HuH-7 (cell line): ENCODE measurements around the gene KIAA1755.

Experiments
- DNase-seq: peaks from one replicate; pipeline ENCODE4 v3.0.0; 2011; ENCODE audit warnings: low spot score

KIAA1755 gene

DNA sequence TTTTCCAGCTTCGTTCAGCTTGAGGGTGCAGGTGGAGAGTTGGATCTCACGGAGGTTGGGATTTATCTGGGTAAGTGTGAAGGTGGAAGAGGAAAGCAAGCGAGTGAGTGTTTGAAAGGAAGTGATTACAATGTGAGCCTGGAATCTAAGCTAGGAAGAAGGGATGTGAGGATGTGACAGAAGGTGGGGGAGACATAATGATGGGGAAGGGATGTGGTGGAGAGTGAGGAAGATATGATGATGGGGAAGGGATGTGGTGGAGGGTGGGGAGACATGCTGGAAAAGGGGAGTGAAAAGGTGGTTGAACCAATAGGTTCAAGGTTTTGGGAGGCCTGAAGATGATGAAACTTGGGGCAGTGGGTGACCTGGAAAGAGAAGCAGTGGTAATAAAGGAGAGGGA lies 23.2 kb downstream of the KIAA1755 start:
- no peak for DNase-seq

DNA sequence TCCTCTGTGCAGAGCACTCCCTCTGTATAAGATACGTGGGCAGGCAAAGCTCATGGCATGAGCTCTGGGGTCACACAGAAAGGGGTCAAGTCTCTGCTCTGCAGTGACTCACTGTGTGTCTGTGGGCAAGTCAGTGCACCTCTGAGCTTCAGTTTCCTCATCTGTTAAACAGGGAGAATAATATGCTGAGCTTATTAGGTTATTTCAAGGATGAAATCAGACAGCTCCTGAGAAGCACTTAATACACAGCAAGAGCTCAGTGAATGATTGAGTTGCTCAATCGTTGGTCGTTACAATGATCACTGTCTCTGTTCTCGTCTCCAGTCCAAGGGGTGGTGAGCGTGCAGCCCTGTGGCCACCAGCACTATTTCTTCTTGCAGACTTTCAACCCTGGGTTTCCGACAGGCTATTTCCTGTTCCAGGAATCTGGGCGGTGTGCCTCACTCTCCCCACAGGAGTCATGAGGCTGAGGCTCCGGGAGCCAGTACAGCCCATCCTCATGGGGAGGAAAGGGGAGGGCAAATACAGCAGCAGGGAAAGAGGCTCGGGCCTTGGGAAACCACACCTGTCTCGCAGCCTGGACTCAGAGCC lies 28.9 kb downstream of the KIAA1755 start:
- no peak for DNase-seq

DNA sequence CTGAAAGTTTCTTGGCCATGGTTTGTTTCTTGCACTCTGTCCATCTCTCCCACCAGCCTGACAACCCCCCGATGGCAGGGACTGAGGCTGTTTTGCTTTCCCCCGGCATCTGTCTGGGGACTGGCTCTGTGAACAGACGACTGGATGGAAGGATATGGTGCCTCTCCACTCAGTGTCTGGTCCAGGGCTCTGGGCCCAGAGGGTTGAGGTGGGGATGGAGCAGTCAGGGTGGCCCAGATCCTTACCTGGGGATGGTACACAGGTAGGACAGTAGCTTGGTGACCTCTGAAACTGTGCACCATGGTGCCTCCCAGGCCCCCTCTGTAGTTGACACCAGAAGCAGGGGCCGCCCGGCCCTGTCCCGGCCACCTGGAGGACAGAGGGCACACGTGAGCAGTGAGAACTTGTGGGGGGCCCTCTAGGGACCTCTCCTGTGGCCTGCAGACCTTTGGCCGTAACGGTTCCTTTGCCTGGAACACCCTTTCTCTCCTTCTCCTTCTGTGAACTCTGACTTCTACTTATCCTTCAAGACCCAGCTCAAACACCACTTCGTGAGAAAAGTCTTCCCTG lies 29.5 kb downstream of the KIAA1755 start:
- DNase-seq: no peak

DNA sequence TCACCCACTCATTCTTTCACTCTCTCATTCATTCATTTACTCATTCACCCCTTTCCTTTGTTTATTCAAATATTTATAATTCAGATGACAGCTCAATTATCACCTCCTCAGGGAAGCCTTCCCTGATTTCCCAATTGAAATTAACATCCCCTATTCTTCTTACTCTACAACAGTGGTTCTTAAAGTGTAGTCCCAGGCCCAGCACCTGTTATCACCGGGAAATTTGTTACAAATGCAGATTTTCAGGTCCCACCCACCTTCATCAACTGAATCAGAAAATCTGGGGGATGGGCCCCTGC lies 30.3 kb downstream of the KIAA1755 start:
- no peak for DNase-seq

DNA sequence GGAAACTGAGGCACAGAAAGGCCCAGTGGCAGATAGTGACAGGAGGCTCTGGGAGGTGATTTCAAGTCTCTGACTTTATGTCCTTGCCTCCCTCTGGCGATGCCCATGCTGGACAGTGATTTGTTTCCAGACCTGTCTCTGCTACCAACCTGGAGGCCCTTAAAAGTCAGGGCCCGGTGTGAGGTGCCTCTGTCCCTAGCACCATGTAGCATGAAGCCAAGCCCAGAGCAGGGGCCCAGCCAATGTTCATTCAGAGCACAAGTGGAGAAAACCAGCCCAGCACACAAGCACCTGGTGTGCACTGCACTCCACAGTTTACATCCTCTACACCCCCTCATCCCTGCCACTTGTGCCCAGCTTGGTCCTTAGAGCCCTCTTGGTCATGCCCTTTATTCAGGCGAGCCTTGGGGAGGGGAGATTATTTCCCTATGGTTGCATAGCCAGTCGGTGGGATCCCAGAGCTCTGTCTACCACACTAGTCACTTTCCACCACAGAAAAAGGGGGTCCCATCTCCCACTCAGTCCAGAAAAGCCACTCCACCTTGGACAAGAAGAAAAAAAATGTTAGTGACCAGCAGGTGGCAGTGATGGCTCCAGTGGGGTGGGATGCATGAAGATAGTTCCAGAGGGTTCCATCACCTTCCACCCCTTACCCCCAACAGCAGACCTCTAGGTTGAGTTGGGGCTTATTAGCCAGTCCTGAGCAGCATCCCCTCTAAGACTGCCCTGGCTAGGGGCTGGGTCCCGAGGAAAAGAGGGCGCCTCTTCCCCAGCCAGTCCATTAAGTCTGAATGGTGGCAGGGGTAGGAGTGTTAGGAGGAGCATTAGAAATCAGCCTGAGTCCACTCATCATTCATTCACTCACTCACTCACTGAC lies 30.9 kb downstream of the KIAA1755 start:
- DNase-seq: peak; percentile 40

DNA sequence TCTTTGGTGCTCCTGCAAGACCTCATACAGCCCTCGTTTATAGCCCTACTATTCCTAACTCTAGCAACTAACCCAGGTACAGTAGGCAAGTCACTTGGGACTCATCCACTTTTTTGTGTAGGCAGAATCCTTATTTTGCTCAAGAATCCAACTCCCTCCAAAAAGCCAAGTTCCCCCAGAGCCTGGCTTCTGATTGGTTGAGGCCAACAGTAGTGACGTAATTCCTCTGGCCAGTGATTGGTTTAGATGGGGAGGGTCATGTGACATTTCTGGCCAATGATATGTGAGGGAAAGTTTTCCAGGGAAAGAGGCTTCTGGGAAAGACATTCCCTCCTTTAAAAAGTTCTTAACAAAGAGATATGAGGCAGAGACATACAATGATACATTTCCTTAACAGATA lies 32.1 kb downstream of the KIAA1755 start:
- no peak for DNase-seq

DNA sequence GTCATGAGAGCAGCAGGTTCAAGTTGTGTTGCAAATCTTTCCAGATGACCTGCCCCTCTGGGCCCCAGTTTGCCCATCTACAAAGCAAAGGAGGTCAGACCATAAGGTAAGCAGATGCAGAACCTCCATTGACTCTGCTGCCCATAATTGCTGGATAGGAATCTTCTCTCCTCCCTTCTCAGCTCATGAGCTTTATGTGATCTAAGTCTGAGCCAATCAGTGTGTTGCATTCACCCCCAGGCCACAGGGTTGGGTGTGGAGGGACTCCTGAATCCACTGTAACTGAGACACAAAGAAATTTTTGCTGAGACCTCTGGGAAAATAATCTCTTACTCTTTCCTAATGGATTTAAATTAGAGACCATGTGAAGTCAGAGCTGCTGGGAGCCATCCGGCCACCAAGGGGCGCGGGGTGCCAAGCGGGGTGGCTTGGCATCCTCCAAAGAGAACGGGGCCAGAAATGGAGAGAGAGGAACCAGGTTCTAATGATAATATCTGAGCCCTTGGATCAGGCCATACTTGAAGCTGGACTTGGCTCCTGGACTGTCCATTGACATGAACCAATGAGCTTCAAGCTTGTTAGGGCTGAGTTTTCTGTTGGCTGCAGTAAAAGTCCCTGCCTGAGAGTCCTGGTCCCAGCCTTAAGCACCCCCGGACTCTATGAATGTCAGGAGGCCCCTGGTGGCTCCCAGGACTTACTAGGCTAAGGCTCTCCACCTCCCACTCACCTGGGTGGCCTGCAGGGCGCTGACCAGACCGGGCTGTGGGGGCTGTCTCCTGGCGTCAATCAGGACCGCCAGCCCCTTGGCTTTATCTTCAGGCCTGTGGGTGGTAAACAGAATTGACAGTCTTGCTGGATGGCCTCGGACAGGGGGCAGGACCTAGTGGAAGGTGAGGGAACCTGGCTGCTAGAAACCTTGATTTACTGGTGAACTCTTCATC lies 32.8 kb downstream of the KIAA1755 start:
- no peak for DNase-seq

DNA sequence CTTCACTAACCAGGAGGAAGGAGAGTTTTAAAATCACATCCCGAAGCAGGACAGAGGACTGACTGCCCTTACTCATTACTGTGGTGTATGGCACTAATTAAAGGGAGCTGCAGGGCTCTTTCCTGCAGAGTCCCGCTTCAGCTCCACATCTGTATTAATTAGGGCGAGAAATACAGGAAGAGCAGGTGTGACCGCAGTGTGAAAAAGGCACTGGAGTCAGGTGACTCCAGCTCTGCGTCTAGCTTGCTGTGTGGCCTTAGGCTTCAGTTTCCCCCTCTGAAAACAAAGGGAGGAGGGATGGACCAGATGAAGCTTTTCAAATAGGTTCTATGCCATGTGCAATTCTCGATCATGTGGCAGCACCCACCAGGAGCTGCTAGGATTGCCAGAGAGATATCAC lies 34.0 kb downstream of the KIAA1755 start:
- no peak for DNase-seq

DNA sequence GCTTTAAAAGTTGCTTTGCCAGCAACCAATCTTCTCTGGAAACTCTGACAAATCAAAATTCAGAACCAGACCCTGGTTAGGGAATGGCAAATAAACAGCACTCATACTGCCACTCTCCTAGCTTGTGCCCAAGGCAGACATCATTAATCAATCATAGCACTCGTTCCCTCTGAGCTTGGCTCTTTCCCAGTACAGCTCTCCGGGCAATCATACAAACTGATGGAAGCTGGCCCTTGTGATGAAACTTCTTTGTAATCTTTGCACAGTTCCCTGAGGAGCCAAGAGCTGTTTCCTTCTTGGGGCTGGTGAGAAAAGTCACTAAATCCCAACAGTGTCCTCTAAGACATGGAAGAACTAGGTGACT lies 34.7 kb downstream of the KIAA1755 start:
- DNase-seq: no peak

DNA sequence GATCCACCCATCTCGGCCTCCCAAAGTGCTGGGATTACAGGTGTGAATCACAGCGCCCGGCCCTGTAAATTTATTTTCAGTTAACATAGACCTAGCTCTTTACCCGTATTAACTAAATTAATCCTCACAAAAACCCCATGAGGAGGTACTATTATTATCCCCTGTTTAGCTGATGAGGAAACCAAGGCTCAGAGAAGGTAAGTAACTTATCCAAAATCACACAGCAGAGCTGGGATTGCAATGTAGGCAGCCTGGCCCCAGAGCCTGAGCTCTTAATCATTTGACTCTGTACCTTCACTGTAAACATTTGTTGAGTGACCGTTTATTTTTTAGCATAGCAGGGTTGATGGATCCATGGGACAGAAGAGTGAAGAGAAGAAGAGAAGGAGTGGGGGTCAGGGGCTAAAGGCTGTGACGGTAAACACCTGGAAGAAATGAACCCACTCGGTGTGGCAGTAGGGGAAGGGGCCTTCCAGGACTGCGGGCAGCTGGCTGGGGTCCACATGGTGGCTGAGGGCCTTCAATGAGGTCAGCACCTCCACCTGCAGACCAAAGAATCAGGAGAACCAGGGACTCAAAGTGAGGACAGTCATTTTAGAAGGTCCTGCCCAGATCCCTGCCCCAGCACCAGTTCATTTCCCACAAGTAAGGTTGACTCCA lies 35.2 kb downstream of the KIAA1755 start:
- no peak for DNase-seq

DNA sequence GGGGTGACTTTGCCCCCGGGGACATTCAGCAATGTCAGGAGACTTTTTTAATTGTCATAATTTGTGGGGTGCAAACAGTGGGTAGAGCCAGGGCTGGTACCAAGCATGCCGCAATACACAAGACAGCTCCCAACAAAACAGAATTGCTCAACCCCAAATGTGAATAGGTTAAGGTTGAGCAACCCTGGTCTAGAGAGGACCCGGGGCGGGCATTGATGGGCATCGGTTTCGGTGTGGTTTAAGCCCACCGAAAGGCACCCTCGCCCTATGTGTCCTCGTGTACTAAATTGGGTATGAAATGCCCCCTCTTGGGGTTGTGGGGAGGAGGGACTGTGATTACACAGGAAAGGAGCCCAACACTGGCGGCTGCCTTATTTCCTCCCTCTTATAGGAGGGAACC lies 36.0 kb downstream of the KIAA1755 start:
- DNase-seq: no peak

DNA sequence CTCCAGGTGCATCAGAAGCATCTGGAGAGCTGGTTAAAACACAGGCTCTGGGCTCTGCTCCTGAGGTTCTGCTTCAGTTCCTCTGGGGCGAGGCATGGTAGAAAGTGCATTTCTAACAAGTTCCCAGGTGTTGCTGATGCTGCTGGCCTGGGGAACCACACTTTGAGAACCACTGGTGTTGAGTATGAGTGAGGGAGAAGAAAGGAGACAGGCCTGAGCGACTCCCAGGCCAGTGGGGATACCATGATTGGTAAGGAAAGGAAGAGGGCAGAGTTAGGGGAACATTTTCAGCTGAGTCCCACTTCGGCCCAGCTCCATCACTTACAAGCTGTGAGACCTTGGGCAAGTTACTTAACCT lies 36.8 kb downstream of the KIAA1755 start:
- DNase-seq: no peak

DNA sequence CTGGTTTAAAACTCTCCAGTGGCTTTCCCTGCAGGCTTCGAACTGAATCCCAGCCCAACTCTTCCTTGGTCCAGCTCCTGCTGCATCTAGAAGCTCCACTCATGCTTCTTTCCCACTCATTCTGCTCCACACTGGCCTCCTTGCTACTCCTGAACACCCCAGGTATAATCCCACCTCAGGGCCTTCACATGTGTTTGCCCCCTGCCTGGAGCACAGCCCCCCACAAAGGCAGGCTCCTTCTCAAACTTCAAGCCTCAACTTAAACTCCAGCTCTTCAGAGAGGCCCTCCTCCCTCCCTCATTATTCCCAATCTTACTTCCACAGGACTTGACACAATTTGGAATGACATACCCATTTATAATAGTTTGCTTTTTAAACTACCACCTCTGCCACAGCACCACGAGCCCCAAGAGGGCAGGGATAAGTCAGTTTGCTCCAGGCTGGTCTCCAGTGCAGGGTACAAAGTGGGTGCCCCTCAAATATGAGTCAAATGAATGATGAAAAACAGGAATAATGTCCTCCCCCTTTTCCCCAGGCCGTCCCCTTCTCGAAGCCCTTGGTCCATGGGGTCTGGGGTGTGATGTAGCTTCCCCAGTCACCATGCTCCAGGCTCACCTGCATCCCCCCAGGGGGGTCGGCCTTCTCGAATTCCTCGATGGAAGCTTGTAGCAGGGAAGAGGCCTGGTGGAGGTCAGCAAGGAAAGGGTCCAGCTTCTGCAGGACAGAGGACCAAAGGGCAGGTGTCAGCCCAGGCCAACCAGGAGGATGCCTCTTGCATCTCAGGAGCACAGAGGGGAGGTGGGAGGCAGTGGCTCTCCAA lies 37.4 kb downstream of the KIAA1755 start:
- DNase-seq: no peak

DNA sequence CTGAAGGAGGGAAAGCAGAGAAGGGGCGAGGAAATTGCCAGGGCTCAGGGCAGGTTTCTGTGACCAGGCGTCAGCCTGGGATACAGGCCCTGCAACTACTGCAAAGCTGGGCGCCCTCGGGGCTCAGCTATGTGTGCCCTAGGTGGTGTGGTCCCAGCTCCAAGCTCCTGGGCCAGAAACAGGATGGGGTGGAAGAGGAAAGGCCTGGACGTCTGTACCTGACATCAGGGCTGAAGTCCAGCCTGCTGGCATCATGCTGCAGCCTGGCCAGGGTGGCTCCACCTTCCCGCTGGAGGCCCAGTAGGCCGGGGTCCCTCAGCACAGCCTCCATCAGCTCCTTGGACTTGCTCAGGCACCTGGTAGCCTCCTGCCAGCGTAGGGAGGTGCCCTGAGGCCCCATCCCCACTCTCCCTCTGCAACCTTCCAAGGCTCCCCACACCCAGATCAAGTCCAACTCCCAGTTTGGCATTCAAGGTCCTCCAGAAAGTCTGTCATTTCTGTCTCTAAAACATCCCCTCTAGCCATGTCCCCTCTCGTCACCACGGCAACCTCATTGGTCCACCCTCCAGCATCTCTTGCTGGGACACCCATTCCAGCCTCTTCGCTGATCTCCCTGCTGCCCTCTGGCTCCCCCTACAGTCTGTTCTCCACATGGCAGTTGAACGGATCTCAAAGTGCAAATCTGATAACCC lies 38.2 kb downstream of the KIAA1755 start:
- peak; percentile 89 for DNase-seq

DNA sequence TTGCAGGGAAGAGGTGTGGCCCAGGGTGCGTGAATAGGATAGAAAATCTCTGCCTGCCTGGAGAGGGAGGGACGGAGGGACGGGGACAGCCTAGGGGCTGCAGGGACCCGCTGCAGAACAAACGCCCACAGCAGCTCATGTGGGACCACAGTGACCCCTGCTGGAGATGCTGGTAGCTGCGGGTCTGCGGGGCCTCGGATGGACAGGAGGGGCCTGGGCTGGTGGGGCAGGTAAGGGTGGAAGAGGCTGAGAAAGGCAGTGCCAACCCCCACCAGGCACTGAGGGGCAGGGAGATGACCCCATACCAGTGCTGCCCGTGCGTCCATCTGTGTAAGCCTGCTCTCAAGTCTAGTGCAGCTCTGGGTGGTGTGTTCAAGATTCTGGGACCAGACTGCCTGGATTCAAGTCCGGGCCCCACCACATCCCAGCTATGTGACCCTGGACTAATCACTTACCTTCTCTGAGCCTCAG lies 39.4 kb downstream of the KIAA1755 start:
- DNase-seq: peak; percentile 95

DNA sequence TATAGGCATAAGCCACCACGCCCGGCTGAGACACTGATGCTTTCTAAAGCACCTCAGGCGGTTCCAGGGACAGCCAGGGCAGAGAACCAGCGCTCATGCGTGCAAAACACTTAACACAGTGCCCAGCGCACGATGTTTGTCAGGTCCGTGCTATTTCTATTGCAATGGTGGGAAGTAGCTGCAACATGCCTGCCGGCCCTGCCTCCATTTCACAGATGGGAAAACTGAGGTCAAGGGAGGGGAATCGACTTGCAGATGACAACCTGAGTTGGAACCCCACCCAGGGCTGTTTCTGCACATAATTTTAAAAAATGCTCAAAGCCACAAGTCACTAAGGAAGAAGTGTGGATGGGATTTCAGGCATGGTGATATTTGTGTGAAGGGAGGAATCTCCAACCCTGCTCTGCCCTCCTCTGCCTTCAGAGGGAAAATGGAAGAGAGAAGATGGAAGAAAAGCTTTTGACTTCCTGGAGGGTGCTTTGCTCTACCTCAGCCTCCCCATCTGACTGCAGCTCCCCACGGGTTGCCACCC lies 39.9 kb downstream of the KIAA1755 start:
- DNase-seq: no peak

DNA sequence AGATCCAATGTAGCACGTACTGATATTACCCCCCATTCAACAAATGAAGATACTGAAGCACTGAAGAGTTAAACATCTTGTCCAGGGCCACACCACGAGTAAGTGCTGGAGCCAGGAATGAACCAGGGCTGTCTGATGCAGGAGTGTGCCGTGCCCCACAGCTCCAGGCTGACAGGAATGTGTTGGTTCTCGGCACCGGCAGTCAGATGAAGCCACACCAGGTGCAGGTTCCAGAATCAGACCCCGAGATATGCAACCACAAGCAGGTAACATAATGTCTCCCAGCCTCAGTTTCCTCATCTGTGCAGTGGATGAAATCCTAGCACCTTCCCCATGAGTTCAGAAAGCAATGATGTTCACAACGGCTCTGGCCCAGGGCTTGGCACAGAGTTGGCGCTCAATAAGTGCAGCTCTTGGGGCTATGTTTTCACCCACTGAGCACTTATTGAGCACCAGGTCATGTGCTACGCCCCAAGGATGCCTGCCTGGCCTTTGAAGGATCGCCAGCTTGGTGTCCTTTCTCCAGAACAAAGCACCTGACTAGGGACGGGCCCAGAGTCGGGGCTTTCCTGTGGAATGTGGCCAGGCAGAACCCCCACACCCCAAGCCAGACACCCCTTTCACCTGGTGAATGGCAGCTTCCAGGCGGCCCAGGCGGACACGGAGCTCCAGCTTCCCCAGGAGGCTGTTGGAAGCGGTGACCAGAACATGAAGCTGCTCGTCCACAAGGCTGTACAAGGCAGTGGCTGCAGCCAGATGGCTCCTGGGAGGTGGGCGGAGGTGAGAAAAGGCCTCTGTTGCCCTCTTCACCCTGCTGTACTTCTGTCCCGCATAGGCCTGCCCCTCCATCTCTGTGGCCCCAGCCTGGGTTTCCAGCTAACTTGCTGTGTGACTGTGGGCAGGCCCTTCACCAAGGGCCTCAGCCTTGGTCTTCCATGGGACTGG lies 41.3 kb downstream of the KIAA1755 start:
- no peak for DNase-seq

DNA sequence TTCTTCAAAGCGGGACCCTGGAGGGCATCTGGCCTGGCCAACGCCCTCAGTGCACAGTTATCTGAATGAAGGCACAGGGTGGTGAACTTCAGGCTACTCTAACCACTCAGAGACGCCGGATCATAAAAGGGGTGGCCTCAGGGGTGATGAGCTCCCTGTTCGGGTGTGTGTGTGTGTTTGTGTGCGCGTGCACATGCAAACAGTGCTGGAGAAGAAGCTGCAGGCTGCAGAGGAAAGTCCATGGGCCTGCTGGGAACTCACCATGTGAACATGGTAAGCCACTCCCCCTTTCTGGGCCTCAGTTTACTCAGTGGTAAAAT lies 42.0 kb downstream of the KIAA1755 start:
- DNase-seq: no peak
